Omental fat pad (tissue), 4 donors: Measurements from ENCODE around the gene DSCAM. TPM values are rescaled to one million over a fixed set of nuclear protein-coding genes. Genes with fewer than 3 reads are reported as not detected.

Experiments used
- ATAC-seq: fragments of 150-250 bp; one replicate; pipeline ENCODE4 v1.9.1; 2016; ENCODE audit warnings: mild to moderate bottlenecking, moderate library complexity; ENCODE audit not compliant: low FRiP score
- DNase-seq: peaks from one replicate; pipeline ENCODE4 v3.0.0-alpha.2; 2019; ENCODE audit warnings: low spot score
- CTCF ChIP-seq, 3 donors: fragments of 450-650 bp; IDR thresholded peaks; one replicate each; pipeline ENCODE4 v1.5.1; 2016 to 2017; ENCODE audit warnings: antibody characterized with exemption in 3 of 3, mild to moderate bottlenecking in 3 of 3, moderate library complexity in 2 of 3
- total RNA-seq, 4 donors: library from RNA; depleted of rRNA; stranded (reverse); fragments of >200 nt; gene quantifications; one replicate each; pipeline ENCODE4 v1.1.0, GENCODE V29; 2016

DSCAM gene
- total RNA-seq, 4 donors from 2014 or later, result 0.16 TPM; not detected in 3

- TF ChIP-seq CTCF (IDR thresholded peaks at IDR 0.05), result no peak
- DNase-seq, result no peak
- ATAC-seq, result no peak
These were observed 175.2 kb downstream of the DSCAM start for GRCh38 chr21:40671716-40672115.

- no peak for TF ChIP-seq CTCF (IDR thresholded peaks at IDR 0.05)
- ATAC-seq (no peak), DNase-seq (no peak)
These were observed 178.2 kb downstream of the DSCAM start for GRCh38 chr21:40668555-40669275.

- DNase-seq (no peak), ATAC-seq (no peak)
- TF ChIP-seq CTCF (IDR thresholded peaks at IDR 0.05), result no peak
These were observed 179.0 kb downstream of the DSCAM start for GRCh38 chr21:40667967-40668366.

GRCh38 chr21:40662889-40663288 is 184.1 kb downstream of the DSCAM start:
- ATAC-seq (no peak), DNase-seq (no peak)
- no peak for TF ChIP-seq CTCF (IDR thresholded peaks at IDR 0.05)

- no peak for TF ChIP-seq CTCF (IDR thresholded peaks at IDR 0.05)
- no peak for ATAC-seq
- no peak for DNase-seq
These were observed 186.5 kb downstream of the DSCAM start for GRCh38 chr21:40660461-40660860.

- DNase-seq, result no peak
- ATAC-seq, result no peak
- TF ChIP-seq CTCF (IDR thresholded peaks at IDR 0.05), result no peak
These were observed 188.6 kb downstream of the DSCAM start for GRCh38 chr21:40658311-40658710.

GRCh38 chr21:40652436-40652835 is 194.5 kb downstream of the DSCAM start:
- DNase-seq, result no peak
- no peak for TF ChIP-seq CTCF (IDR thresholded peaks at IDR 0.05)
- no peak for ATAC-seq
